22Rv1 (cell line): Measurements from ENCODE around the gene IL6ST.
A peak's percentile ranks its signal among the peaks of the same experiment; 100 is the strongest.

Experiments
- H3K27ac ChIP-seq: fragments of 450-650 bp; 2 replicates; pipeline ENCODE4 v1.5.1; 2017
- ZFX ChIP-seq: fragments of 450-650 bp; IDR thresholded peaks from 2 replicates; pipeline ENCODE4 v1.6.1; 2017; ENCODE audit warnings: antibody characterized with exemption, borderline replicate concordance
- TF ChIP-seq, protein P1 (sequence below): fragments of 450-650 bp; IDR thresholded peaks from 2 replicates; pipeline ENCODE4 v1.5.1; 2017; ENCODE audit warnings: mild to moderate bottlenecking

Gene IL6ST

DNA sequence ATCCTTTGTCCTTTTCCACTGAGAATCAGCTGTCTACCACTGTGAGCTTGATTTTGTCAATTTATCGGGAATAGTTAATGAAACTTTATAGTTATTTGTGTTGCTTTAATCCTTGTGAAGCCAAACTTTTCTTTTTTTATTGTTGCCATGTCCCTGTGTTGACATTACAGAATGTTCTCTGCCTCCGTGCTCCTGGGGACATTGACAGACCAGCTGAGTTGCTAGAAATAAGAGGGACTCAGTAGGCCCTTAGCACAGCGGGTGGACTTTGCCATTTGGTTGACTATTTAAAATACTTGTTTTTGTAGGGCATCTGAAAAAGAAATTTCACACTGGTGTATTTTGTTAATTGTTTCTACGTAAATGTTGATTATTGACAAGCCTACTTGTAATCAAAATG lies 73.1 kb downstream of the IL6ST start:
- TF ChIP-seq, protein P1, sequence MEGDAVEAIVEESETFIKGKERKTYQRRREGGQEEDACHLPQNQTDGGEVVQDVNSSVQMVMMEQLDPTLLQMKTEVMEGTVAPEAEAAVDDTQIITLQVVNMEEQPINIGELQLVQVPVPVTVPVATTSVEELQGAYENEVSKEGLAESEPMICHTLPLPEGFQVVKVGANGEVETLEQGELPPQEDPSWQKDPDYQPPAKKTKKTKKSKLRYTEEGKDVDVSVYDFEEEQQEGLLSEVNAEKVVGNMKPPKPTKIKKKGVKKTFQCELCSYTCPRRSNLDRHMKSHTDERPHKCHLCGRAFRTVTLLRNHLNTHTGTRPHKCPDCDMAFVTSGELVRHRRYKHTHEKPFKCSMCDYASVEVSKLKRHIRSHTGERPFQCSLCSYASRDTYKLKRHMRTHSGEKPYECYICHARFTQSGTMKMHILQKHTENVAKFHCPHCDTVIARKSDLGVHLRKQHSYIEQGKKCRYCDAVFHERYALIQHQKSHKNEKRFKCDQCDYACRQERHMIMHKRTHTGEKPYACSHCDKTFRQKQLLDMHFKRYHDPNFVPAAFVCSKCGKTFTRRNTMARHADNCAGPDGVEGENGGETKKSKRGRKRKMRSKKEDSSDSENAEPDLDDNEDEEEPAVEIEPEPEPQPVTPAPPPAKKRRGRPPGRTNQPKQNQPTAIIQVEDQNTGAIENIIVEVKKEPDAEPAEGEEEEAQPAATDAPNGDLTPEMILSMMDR, result no peak
- no peak for TF ChIP-seq ZFX
- H3K27ac ChIP-seq, result no peak overlapping the region

DNA sequence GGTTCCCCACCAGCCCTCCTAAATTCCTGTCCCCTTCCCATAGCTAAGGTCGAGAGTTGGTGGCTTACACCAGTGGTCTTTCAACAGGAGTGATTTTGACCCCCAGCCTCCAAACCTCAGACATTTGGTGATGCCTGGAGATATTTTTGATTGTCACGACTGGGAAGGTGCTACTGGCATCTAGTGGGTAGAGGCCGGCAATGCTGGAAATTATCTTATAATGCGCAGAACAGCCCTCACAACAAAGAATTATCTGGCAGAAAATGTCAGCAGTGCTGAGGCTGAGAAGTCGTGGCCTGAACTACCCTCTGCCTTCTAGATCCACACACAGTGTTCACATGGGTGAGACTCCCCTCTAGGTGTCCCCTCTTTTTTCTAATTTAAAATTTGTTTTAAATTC lies 74.0 kb downstream of the IL6ST start:
- no peak for TF ChIP-seq ZFX
- TF ChIP-seq, protein P1, result 0 out of 2 replicates have a peak, but pooled peaks have one; percentile 22
- H3K27ac ChIP-seq, result no peak overlapping the region

DNA sequence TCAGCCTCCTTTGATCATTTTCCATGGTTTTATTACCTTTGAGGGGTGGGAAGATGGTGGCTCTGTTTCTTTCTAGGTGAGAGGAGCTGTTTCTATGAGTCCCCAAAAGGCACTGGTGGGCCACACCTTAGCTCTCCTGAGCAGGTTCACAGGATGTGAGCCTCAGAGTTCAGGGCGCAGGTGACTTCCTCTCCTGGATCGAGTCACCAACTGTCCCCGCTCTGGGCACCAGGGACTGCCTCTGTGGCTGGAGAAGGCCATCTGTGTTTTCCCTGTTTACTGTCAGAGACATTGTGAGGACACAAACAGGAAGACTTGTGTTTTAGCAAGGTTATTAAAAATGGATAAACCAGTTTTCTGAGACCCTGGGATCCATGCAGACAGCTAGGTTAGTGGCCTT lies 75.1 kb downstream of the IL6ST start:
- TF ChIP-seq, protein P1, result no peak
- TF ChIP-seq ZFX, result no peak
- no peak overlapping the region for H3K27ac ChIP-seq

DNA sequence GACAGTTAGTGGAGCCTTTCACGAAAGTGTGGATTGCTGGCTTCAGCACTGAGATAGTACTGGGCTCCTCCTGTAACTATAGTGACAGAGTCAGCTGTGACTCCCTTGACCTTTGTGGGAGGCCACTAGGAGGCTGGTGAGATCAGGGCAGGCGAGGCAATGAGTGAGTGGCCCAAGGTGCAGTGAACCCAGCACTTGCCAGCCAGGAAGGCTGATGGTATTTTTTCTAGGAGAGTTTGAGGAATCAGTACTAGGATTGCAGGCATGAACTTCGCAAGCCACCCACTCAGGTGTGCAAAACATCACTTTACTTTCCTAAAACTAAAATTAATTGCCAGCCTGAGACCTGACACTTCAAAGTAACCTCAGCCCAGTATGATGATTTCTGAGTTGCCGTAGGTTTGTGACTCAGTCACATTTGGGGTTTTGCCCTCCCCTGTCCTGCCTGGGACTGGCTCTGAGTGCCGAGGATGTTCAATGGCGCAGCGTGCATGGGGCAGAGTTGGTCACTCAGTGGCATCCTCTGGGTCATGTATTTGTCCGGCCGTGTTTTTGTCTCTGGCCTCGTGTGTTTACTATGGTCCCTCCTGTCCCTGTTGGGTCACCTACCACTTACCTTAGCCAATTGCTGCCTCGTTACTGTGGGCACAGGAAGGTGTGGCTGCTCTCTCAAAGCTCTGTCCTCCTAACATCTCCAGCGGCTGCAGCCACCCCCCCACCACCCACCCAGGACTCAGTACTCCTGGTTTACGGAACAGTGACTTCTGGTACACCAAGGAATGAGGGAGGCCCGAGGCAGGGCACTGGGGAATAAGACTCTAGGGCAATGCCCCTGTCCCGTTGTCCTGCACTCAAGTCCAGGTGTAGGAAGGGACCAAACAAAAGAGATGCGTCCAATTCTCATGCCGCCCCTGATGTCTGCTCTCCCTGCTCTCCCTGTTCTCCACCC lies 76.4 kb downstream of the IL6ST start:
- H3K27ac ChIP-seq, result no peak overlapping the region
- no peak for TF ChIP-seq ZFX
- TF ChIP-seq, protein P1, result no peak

DNA sequence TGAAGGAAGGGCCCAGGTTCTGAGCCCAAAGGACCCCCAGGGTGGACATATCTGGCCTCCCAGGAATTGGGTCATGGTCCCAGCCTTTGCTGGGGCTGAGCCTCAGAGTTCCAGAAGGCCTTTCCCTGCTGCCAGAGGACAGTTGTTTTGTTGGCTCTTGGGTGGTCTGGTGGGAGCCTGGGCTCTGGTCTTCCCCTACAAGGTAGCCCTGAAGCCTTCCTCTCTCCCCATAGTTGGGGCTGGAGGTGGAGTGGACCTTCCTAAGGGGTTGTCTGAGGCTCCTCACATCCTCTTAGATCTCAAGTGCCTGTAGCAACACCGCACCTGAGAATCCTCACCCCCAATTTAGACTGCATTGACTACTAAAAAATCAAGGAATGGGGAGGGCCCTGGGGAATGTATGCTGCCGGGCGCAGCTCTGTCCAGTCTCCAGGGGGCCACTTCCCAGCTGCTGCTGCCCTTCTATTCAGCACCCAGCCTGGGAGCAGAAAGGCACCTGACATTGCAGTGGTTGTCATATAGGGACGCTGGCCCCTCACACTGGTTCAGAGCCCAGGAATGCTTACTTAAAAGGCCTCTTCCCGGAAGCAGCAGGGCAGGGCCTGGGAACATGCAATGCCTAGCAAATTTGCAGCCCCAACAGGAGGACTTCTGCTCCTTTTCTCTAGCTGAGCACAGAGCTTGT lies 77.2 kb downstream of the IL6ST start:
- H3K27ac ChIP-seq, result no peak overlapping the region
- TF ChIP-seq ZFX, result no peak
- TF ChIP-seq, protein P1, result no peak

DNA sequence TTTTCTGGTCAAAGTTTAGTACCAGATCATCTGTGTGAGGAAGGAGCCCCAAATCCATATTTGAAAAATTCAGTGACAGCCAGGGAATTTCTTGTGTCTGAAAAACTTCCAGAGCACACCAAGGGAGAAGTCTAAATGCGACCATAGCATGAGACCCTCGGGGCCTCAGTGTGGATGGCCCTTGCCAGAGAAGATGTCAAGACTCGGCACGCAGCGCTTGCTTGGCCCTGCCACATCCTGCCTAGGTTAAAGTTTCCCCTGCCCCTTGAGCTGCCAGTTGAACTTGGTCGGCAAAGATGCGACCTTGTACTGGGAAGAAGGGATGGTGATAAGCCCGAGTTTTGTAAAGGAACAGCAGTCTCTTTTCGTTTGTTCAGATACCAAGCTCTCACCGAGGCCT lies 77.8 kb downstream of the IL6ST start:
- TF ChIP-seq ZFX, result no peak
- TF ChIP-seq, protein P1, result no peak
- no peak overlapping the region for H3K27ac ChIP-seq

DNA sequence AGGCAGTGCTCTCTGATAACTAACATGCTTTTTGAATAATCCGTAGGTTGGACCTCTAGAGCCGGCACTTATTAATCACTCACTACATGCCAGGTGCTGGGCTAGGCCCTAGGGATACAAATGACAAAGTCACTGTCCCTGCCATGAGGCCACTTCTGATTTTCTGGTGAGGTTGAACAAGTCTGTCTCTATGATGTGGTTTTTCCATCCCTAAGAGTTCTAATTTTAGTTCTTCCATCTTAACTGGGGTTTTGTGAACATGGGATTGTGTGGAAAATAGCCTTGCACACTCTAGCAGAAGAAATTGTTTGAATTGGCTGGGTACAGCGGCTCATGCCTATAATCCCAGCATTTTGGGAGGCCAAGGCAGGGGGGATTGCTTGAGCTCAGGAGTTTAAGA lies 79.0 kb downstream of the IL6ST start:
- H3K27ac ChIP-seq, result no peak overlapping the region
- TF ChIP-seq ZFX, result no peak
- TF ChIP-seq, protein P1, result no peak
